ENCODE data around the gene PRSS57.
"Not testable (repeated sequence)": the region's sequence is repeated elsewhere in the genome, so short reads cannot be mapped to it uniquely, and the experiment has no call there.

GRCh38 chr19:740816-741505 is 45.7 kb upstream of the PRSS57 start:
- TF ChIP-seq TCF7L2 (IDR thresholded peaks at IDR 0.05; ENCODE audit: borderline replicate concordance, low read depth, low read length); CTCF (tag by site-specific recombination; IDR thresholded peaks at IDR 0.05): not testable (repeated sequence)
